Left lung (tissue), 10 donors: ENCODE measurements around the gene COMMD10. TPM values are rescaled to one million over a fixed set of nuclear protein-coding genes. Genes with fewer than 3 reads are reported as not detected.

Experiments used
- ATAC-seq: fragments of 200-7000 bp; cut with Tn5 transposase; one replicate; pipeline ENCODE4 v1.9.1; 2020; ENCODE audit warnings: moderate library complexity
- DNase-seq, 4 donors: peaks; one replicate each; pipeline ENCODE4 v3.0.0-alpha.2; 2013 to 2020
- H3K27ac ChIP-seq, 2 donors: fragments of 200-600 bp; sonication (generic) in 1 of 2; one replicate each; pipeline versions ENCODE4 v1.5.0 to v1.8.0; 2020 to 2021
- H3K27me3 ChIP-seq, 2 donors: fragments of 200-600 bp; sonication (generic) in 1 of 2; one replicate each; pipeline versions ENCODE4 v1.5.0 to v1.8.0; 2020 to 2021
- H3K36me3 ChIP-seq, 2 donors: fragments of 200-600 bp; sonication (generic) in 1 of 2; one replicate each; pipeline versions ENCODE4 v1.5.0 to v1.8.0; 2020 to 2021
- H3K4me1 ChIP-seq, 2 donors: fragments of 200-600 bp; one replicate each; pipeline ENCODE4 v1.8.0; 2021
- H3K4me3 ChIP-seq, 2 donors: fragments of 200-600 bp; sonication (generic) in 1 of 2; one replicate each; pipeline versions ENCODE4 v1.5.0 to v1.8.0; 2020 to 2021; ENCODE audit warnings: mild to moderate bottlenecking in 1 of 2
- H3K9me3 ChIP-seq, 2 donors: fragments of 200-600 bp; sonication (generic) in 1 of 2; one replicate each; pipeline versions ENCODE4 v1.5.0 to v1.8.0; 2020 to 2021
- CTCF ChIP-seq, 2 donors: fragments of 200-600 bp; sonication (generic) in 1 of 2; IDR thresholded peaks; one replicate each; pipeline versions ENCODE4 v1.5.0 to v1.8.0; 2021; ENCODE audit warnings: antibody characterized with exemption in 2 of 2
- intact Hi-C, 2 donors: fragments of 100-400 bp; cut with DNase I; formaldehyde crosslinking; loops; one replicate each; pipeline versions ENCODE4 v1.11.2 to v1.14.2; 2022
- polyA plus RNA-seq, 6 donors: library from polyadenylated mRNA; unstranded; fragments of 120-200 nt; gene quantifications; one replicate each; pipeline ENCODE4 v1.2.1, GENCODE V29; 2013; ENCODE audit not compliant: insufficient read length in 6 of 6
- total RNA-seq, 2 donors: library from RNA; stranded (reverse); fragmentation: NEBNext Ultra II Directional; extraction: Animal tissue kit (Norgen Biotek cat#: 25700); gene quantifications; one replicate each; pipeline ENCODE4 v1.2.1, GENCODE V29; 2021
- donor health status: DM: no; HTN: yes; CAD: no.
- donor health status: DM: no; HTN: no; CAD: no.

COMMD10 gene
- total and polyA plus RNA-seq, 8 donors = 30.8 to 53.5 (median 44.0) TPM

DNA sequence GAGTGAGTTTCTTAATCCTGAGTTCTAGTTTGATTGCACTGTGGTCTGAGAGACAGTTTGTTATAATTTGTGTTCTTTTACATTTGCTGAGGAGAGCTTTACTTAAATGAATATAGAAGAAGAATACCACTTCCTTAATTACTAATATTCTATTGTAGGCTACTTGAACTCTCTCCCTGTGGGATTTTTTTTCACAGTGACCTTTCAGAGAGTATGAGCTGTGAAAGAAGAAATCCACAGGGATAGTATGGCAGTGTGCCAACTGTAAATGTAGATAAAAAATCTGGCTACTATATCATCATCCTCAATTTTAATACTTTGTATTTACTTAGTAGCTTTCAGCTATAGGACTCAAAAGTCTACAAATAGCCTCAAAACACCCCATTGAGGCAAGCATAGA is 67.3 kb downstream of the COMMD10 start:
- peaks cover 0 to 2% of the 10 kb centered on the region in 2 donors for H3K4me1 ChIP-seq
- H3K4me3 ChIP-seq = no peak overlapping the region
- TF ChIP-seq CTCF (IDR thresholded peaks at IDR 0.05) = no peak
- no peaks in the 10 kb centered on the region for H3K9me3 ChIP-seq
- H3K36me3 ChIP-seq = no peaks in the 10 kb centered on the region
- DNase-seq (peak in 2 of 4 donors; percentile 28 to 46), ATAC-seq (no peak)
- H3K27ac ChIP-seq = no peak overlapping the region
- intact Hi-C loops = no loop called here
- no peaks in the 10 kb centered on the region for H3K27me3 ChIP-seq

DNA sequence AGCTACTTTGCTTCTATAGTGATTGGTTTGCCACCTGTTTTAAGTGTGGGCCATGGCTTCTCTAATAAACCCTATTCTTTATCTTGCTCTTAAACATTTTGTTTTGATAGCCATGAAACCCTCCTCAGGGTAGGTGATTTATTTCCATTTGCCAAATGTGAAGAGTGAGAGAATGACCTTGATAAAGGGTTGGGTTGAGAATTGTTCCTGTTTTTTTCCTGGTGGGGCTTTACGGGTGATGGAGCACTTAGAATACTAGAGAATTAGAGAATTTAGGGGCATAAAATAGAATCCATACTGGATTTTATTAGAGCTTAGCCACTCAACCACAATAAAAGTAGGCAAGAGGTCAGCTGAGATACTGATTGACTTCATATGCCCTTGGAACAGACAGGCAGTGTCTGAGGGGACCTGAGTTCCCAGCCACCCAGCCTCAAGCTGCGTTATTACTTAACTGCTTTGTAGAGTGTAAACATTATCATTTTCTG is 68.9 kb downstream of the COMMD10 start:
- Histone ChIP-seq H3K27ac (no peak overlapping the region), H3K4me3 (no peak overlapping the region), H3K4me1 (peaks cover 0 to 2% of the 10 kb centered on the region in 2 donors), H3K36me3 (no peaks in the 10 kb centered on the region), H3K27me3 (no peaks in the 10 kb centered on the region), H3K9me3 (no peaks in the 10 kb centered on the region)
- no peak for TF ChIP-seq CTCF (IDR thresholded peaks at IDR 0.05)
- intact Hi-C loops = no loop called here
- no peak for ATAC-seq
- no peak for DNase-seq

DNA sequence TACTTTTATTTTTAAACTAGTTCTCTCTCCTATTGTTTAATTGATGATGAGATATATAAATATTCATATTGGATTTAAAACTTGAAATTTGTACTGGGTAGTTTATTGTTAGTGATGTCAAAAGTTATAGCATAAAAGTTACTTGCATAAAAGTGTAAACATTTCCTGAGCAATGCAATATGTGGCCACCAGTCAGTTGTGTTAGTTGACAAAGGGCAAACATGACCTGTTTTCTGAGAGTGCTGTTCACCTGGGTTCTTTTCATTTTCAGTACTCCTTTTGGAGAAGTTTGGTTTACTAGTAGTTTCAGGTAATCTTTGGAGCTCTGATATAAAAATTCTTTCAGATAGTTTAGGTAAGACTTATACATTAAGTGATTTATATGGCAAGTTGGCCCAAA is 69.4 kb downstream of the COMMD10 start:
- no peak for TF ChIP-seq CTCF (IDR thresholded peaks at IDR 0.05)
- intact Hi-C loops = no loop called here
- ATAC-seq = no peak
- DNase-seq = no peak
- Histone ChIP-seq H3K4me3 (no peak overlapping the region), H3K4me1 (peaks cover 0 to 2% of the 10 kb centered on the region in 2 donors), H3K27ac (no peak overlapping the region), H3K36me3 (no peaks in the 10 kb centered on the region), H3K9me3 (no peaks in the 10 kb centered on the region), H3K27me3 (no peaks in the 10 kb centered on the region)

DNA sequence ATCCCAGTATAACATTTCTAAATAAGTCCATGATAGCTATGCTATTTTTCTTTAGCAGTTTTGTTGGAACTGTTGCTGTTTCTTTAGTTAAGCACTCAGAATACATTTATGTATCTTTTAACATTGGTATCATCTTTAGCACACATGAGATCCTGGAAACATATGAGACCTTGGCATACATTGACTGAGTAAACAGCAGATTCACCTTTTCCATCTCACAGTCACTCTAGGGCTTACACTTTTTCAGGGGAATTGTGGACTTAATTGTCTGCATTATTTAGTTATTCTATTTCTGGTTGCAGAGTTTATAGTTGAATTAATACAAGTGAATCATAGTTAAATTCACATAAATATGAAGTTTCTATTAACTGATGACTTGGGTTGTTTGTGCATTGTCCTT is 70.1 kb downstream of the COMMD10 start:
- H3K36me3 ChIP-seq = no peaks in the 10 kb centered on the region
- H3K9me3 ChIP-seq = no peaks in the 10 kb centered on the region
- intact Hi-C loops = no loop called here
- no peak overlapping the region for H3K4me3 ChIP-seq
- no peak overlapping the region for H3K27ac ChIP-seq
- H3K4me1 ChIP-seq = peaks cover 0 to 2% of the 10 kb centered on the region in 2 donors
- no peak for ATAC-seq
- DNase-seq = no peak
- TF ChIP-seq CTCF (IDR thresholded peaks at IDR 0.05) = no peak
- no peaks in the 10 kb centered on the region for H3K27me3 ChIP-seq

GRCh38 chr5:116157902-116158301 is 73.1 kb downstream of the COMMD10 start:
- ATAC-seq (no peak), DNase-seq (no peak)
- intact Hi-C loops = no loop called here
- Histone ChIP-seq H3K9me3 (no peaks in the 10 kb centered on the region), H3K4me3 (no peak overlapping the region), H3K27me3 (no peaks in the 10 kb centered on the region), H3K27ac (no peak overlapping the region), H3K36me3 (no peaks in the 10 kb centered on the region), H3K4me1 (no peaks in the 10 kb centered on the region)
- no peak for TF ChIP-seq CTCF (IDR thresholded peaks at IDR 0.05)
